HCT116 (cell line): ENCODE measurements around the gene MMP17. TPM values are rescaled to one million over a fixed set of nuclear protein-coding genes. Genes with fewer than 3 reads are reported as not detected.

Experiments
- ATAC-seq: fragments of 200-7000 bp; cut with Tn5 transposase; 2 replicates; pipeline ENCODE4 v1.9.1; 2020; ENCODE audit warnings: mild to moderate bottlenecking, moderate library complexity
- BruUV-seq: library from RNA; stranded (reverse); fragments of 400-500 nt; replicated peaks from 2 replicates; lab custom pipeline; 2021; lab: Mats Ljungman, UMichigan
- CTCF ChIA-PET: fragments of 300-600 bp; sonication (Branson Sonifier 250); formaldehyde crosslinking; loops from one replicate; lab custom pipeline; 2021; ENCODE audit warnings: antibody characterized with exemption; lab: Charles Lee
- POLR2A ChIA-PET: fragments of 300-600, 350-600 bp; sonication (Branson Sonifier 250); formaldehyde crosslinking; loops from one replicate; lab custom pipeline; 2021; ENCODE audit warnings: antibody characterized with exemption; lab: Charles Lee
- RAD21 ChIA-PET, 2 experiments: fragments of 300-600 bp; sonication (Branson Sonifier 250); formaldehyde crosslinking; loops; one replicate each; lab custom pipeline; 2023; ENCODE audit warnings: low total read pairs in 2 of 2; ENCODE audit not compliant: uncharacterized antibody in 2 of 2, unreplicated experiment in 2 of 2, low non-redundant PET in 1 of 2; lab: Charles Lee
- DNase-seq: peaks from one replicate; pipeline ENCODE4 v3.0.0-alpha.2; 2010; ENCODE audit warnings: low read depth, low spot score
- H2AFZ ChIP-seq: fragments of 200-600 bp; shearing (Covaris generic), sonication (generic); 2 replicates; pipeline ENCODE4 v1.6.1; 2017; ENCODE audit warnings: low read depth, mixed run types, mixed read lengths, antibody characterized with exemption, low read length; ENCODE audit not compliant: poor library complexity, severe bottlenecking
- H3K27ac ChIP-seq: 2 replicates; pipeline ENCODE4 v1.5.1; 2012; ENCODE audit warnings: low read depth, low read length
- H3K27me3 ChIP-seq: fragments of 200-600 bp; sonication (generic); 2 replicates; pipeline ENCODE4 v1.6.1; 2016; ENCODE audit warnings: mixed run types, low read length, mixed read lengths; ENCODE audit not compliant: insufficient read depth
- H3K36me3 ChIP-seq, 2 experiments: fragments of 200-500 bp in 1 of 2; fragments of 200-600 bp in 1 of 2; sonication (Bioruptor generic) in 1 of 2; sonication (generic) in 1 of 2; 2 replicates each; pipeline versions ENCODE4 v1.5.1 to v1.6.1; 2014 to 2016; ENCODE audit warnings: low read length in 2 of 2, inconsistent platforms in 1 of 2, mixed read lengths in 1 of 2, mixed run types in 1 of 2; ENCODE audit not compliant: insufficient read depth in 2 of 2, control insufficient read depth in 1 of 2
- H3K4me1 ChIP-seq, 2 experiments: fragments of 200-600 bp in 1 of 2; sonication (generic) in 1 of 2; 2 replicates each; pipeline versions ENCODE4 v1.5.1 to v1.6.1; 2012 to 2017; ENCODE audit warnings: low read length in 2 of 2, inconsistent platforms in 1 of 2, mild to moderate bottlenecking in 1 of 2, mixed read lengths in 1 of 2, mixed run types in 1 of 2, moderate library complexity in 1 of 2; ENCODE audit not compliant: insufficient read depth in 2 of 2, control insufficient read depth in 1 of 2
- H3K4me2 ChIP-seq: fragments of 200-600 bp; sonication (generic); 2 replicates; pipeline ENCODE4 v1.6.1; 2017; ENCODE audit warnings: mixed run types, low read length, mixed read lengths
- H3K4me3 ChIP-seq, 2 experiments: fragments of 200-600 bp in 1 of 2; sonication (generic) in 1 of 2; replicated peaks in 1 of 2; 2 replicates each; pipeline ENCODE4 v1.5.1; 2011 to 2016; ENCODE audit warnings: low read length in 2 of 2, control low read depth in 1 of 2, low read depth in 1 of 2, mild to moderate bottlenecking in 1 of 2, mixed read lengths in 1 of 2, mixed run types in 1 of 2
- H3K79me2 ChIP-seq: fragments of 200-600 bp; sonication (generic); 2 replicates; pipeline ENCODE4 v1.6.1; 2017; ENCODE audit warnings: mild to moderate bottlenecking, mixed run types, low read length, moderate library complexity, mixed read lengths; ENCODE audit not compliant: insufficient read depth
- H3K9ac ChIP-seq: fragments of 200-600 bp; sonication (generic); 2 replicates; pipeline ENCODE4 v1.6.1; 2016; ENCODE audit warnings: low read length, mixed read lengths
- H3K9me2 ChIP-seq: fragments of 200-600 bp; sonication (generic), shearing (Covaris generic); 2 replicates; pipeline ENCODE4 v1.6.1; 2017; ENCODE audit warnings: mixed run types, mild to moderate bottlenecking, moderate library complexity; ENCODE audit not compliant: insufficient read depth
- H3K9me3 ChIP-seq, 2 experiments: fragments of 200-500 bp in 1 of 2; fragments of 200-600 bp in 1 of 2; sonication (Bioruptor generic) in 1 of 2; sonication (generic) in 1 of 2; 2 replicates each; pipeline ENCODE4 v1.6.1; 2014 to 2017; ENCODE audit warnings: low read length in 2 of 2, mixed read lengths in 2 of 2, inconsistent platforms in 1 of 2, low read depth in 1 of 2, mild to moderate bottlenecking in 1 of 2, mixed run types in 1 of 2, moderate library complexity in 1 of 2; ENCODE audit not compliant: control insufficient read depth in 1 of 2, insufficient read depth in 1 of 2
- H4K20me1 ChIP-seq: fragments of 200-600 bp; sonication (generic), shearing (Covaris generic); 2 replicates; pipeline ENCODE4 v1.6.1; 2017; ENCODE audit warnings: mixed run types, mild to moderate bottlenecking, moderate library complexity; ENCODE audit not compliant: insufficient read depth
- CEBPB ChIP-seq: IDR thresholded peaks from 2 replicates; pipeline ENCODE4 v1.6.1; 2012; ENCODE audit warnings: low read depth
- EZH2 ChIP-seq: fragments of 200-600 bp; sonication (generic); IDR thresholded peaks from 2 replicates; pipeline ENCODE4 v1.6.1; 2017; ENCODE audit warnings: antibody characterized with exemption, mixed run types
- EZH2phosphoT487 ChIP-seq: fragments of 200-600 bp; IDR thresholded peaks from 2 replicates; pipeline ENCODE4 v1.6.1; 2018; ENCODE audit warnings: antibody characterized with exemption, borderline replicate concordance
- JUND ChIP-seq: IDR thresholded peaks from 2 replicates; pipeline ENCODE4 v1.6.1; 2012
- POLR2AphosphoS5 ChIP-seq: IDR thresholded peaks from 2 replicates; pipeline ENCODE4 v1.6.1; 2011; ENCODE audit warnings: mild to moderate bottlenecking, low read depth, low read length, moderate library complexity
- RAD21 ChIP-seq: IDR thresholded peaks from 2 replicates; pipeline ENCODE4 v1.6.1; 2012; ENCODE audit warnings: low read depth, mild to moderate bottlenecking
- SIN3A ChIP-seq: IDR thresholded peaks from 2 replicates; pipeline ENCODE4 v1.6.1; 2012; ENCODE audit warnings: low read depth
- SRF ChIP-seq: IDR thresholded peaks from 2 replicates; pipeline ENCODE4 v1.6.1; 2012; ENCODE audit warnings: low read depth
- TCF7L2 ChIP-seq: IDR thresholded peaks from 2 replicates; pipeline ENCODE4 v1.7.0; 2011; ENCODE audit warnings: borderline replicate concordance, inconsistent platforms; ENCODE audit not compliant: insufficient read depth, insufficient read length; ENCODE audit errors: extremely low read depth
- YY1 ChIP-seq: IDR thresholded peaks from 2 replicates; pipeline ENCODE4 v1.6.1; 2011; ENCODE audit warnings: low read length, low read depth, moderate library complexity, mild to moderate bottlenecking; ENCODE audit not compliant: insufficient replicate concordance; ENCODE audit errors: extremely low read depth
- ZFX ChIP-seq: fragments of 450-650 bp; IDR thresholded peaks from 2 replicates; pipeline ENCODE4 v1.6.1; 2017
- ZNF274 ChIP-seq: fragments of 200-500 bp; sonication (Bioruptor generic); IDR thresholded peaks from 2 replicates; pipeline ENCODE4 v1.6.1; 2014; ENCODE audit warnings: mild to moderate bottlenecking, low read depth, low read length, inconsistent platforms
- intact Hi-C: fragments of 100-400 bp; cut with micrococcal nuclease; formaldehyde crosslinking; loops from 2 replicates; pipeline ENCODE4 v1.10.0; 2022
- total RNA-seq: library from RNA; stranded (reverse); gene quantifications from one replicate; pipeline ENCODE4 v1.2.1, GENCODE V29; 2021; ENCODE audit not compliant: unreplicated experiment
- TF ChIP-seq, protein P1 (sequence below): IDR thresholded peaks from 2 replicates; pipeline ENCODE4 v1.6.1; 2011; ENCODE audit warnings: mild to moderate bottlenecking, low read length, moderate library complexity; ENCODE audit not compliant: insufficient replicate concordance; ENCODE audit errors: extremely low read depth
- TF ChIP-seq, protein P2 (sequence below): IDR thresholded peaks from 2 replicates; pipeline ENCODE4 v1.6.1; 2012

MMP17 gene
- total RNA-seq, 1 experiment from 2014 or later: 14.3 TPM

DNA sequence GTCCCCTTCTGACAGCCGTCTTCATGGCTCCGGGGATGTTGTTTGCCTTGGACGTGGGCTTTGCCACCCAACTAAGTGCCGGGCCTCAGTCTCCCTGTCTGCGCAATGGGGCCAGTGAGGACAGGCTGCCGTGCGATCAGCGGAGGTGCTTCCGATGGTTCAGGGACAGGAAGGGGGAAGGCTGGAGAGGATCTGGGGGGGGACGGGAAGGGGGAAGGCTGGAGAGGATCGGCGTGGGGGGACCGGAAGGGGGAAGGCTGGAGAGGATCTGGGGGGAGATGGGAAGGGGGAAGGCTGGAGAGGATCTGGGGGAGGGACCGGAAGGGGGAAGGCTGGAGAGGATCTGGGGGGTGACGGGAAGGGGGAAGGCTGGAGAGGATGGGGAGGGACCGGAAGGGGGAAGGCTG lies 3.4 kb downstream of the MMP17 start:
- no peak overlapping the region for H2AFZ ChIP-seq
- no peak for DNase-seq

More for the DNA sequence above, 3.4 kb downstream of the MMP17 start:
- no TSS peak for BruUV-seq
- Histone ChIP-seq H3K27ac (no peak overlapping the region), H3K9ac (no peak overlapping the region), H3K4me3 (no peak overlapping the region), H3K9me3 (no peaks in the 10 kb centered on the region), H3K36me3 (no peaks in the 10 kb centered on the region), H3K4me2 (no peak overlapping the region), H3K27me3 (no peaks in the 10 kb centered on the region), H4K20me1 (no peaks in the 10 kb centered on the region), H3K4me1 (peaks cover 12 to 26% of the 10 kb centered on the region in 2 experiments; a peak in 3 of 4 replicates), H3K79me2 (peaks cover 5% of the 10 kb centered on the region; the same call in 1 of the 2 replicates)
- ChIA-PET POLR2A (no interaction called here), RAD21 (no interaction called here), CTCF (no interaction called here)
- ATAC-seq: no peak
- no peak for TF ChIP-seq EZH2
- no peak for TF ChIP-seq POLR2AphosphoS5
- no peak for TF ChIP-seq TCF7L2
- TF ChIP-seq ZNF274: no peak
- no peak for TF ChIP-seq EZH2phosphoT487
- TF ChIP-seq CEBPB: no peak
- TF ChIP-seq, protein P1, sequence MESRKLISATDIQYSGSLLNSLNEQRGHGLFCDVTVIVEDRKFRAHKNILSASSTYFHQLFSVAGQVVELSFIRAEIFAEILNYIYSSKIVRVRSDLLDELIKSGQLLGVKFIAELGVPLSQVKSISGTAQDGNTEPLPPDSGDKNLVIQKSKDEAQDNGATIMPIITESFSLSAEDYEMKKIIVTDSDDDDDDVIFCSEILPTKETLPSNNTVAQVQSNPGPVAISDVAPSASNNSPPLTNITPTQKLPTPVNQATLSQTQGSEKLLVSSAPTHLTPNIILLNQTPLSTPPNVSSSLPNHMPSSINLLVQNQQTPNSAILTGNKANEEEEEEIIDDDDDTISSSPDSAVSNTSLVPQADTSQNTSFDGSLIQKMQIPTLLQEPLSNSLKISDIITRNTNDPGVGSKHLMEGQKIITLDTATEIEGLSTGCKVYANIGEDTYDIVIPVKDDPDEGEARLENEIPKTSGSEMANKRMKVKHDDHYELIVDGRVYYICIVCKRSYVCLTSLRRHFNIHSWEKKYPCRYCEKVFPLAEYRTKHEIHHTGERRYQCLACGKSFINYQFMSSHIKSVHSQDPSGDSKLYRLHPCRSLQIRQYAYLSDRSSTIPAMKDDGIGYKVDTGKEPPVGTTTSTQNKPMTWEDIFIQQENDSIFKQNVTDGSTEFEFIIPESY: no peak
- TF ChIP-seq SIN3A: no peak
- no peak for TF ChIP-seq ZFX
- TF ChIP-seq, protein P2, sequence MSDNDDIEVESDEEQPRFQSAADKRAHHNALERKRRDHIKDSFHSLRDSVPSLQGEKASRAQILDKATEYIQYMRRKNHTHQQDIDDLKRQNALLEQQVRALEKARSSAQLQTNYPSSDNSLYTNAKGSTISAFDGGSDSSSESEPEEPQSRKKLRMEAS: no peak
- TF ChIP-seq JUND: no peak
- no peak for TF ChIP-seq YY1
- no peak for TF ChIP-seq SRF
- no peak for TF ChIP-seq RAD21
- TF ChIP-seq, all 23 proteins: peak for 0
- intact Hi-C loops: loop anchor here (5.0 kb wide), 1 partner anchor 379 kb away; no protein-coding TSS in a partner anchor
- H3K9me2 ChIP-seq: no peaks in the 10 kb centered on the region
